Gastrocnemius medialis (tissue), 4 donors: Measurements from ENCODE around the gene CALM1. TPM values are rescaled to one million over a fixed set of nuclear protein-coding genes. Genes with fewer than 3 reads are reported as not detected.

Experiments
- ATAC-seq, 2 donors: fragments of 150-250 bp; one replicate each; pipeline ENCODE4 v1.9.1; 2016
- DNase-seq, 2 donors: peaks; one replicate each; pipeline ENCODE4 v3.0.0-alpha.2; 2019
- H3K27ac ChIP-seq, 4 donors: fragments of 200-600 bp; sonication (generic); 1 replicate in 1 of 4; 2 replicates in 3 of 4; pipeline ENCODE4 v1.5.1; 2016 to 2018; ENCODE audit warnings: mild to moderate bottlenecking in 2 of 4, moderate library complexity in 1 of 4
- H3K27me3 ChIP-seq, 3 donors: fragments of 200-600 bp; sonication (generic) in 2 of 3; 1 replicate in 1 of 3; 2 replicates in 2 of 3; pipeline versions ENCODE4 v1.5.1 to v1.6.0; 2016 to 2019; ENCODE audit warnings: mild to moderate bottlenecking in 1 of 3, moderate library complexity in 1 of 3
- H3K36me3 ChIP-seq, 2 donors: fragments of 200-600 bp; sonication (generic) in 1 of 2; one replicate each; pipeline ENCODE4 v1.5.1; 2017 to 2018
- H3K4me1 ChIP-seq, 2 donors: fragments of 200-600 bp; sonication (generic) in 1 of 2; one replicate each; pipeline ENCODE4 v1.5.1; 2016 to 2017; ENCODE audit warnings: mild to moderate bottlenecking in 2 of 2
- H3K4me3 ChIP-seq, 4 donors: fragments of 200-600 bp; sonication (generic) in 3 of 4; 1 replicate in 1 of 4; 2 replicates in 3 of 4; pipeline ENCODE4 v1.5.1; 2016 to 2019; ENCODE audit warnings: mild to moderate bottlenecking in 2 of 4
- H3K9me3 ChIP-seq, 3 donors: fragments of 200-600 bp; sonication (generic) in 2 of 3; 1 replicate in 1 of 3; 2 replicates in 2 of 3; pipeline ENCODE4 v1.5.1; 2016 to 2019
- CTCF ChIP-seq, 5 experiments: fragments of 450-650 bp in 3 of 5; fragments of 200-600 bp in 2 of 5; sonication (generic) in 2 of 5; IDR thresholded peaks in 4 of 5; conservative IDR thresholded peaks in 1 of 5; 1 replicate in 4 of 5; 2 replicates in 1 of 5; pipeline ENCODE4 v1.5.1; 2016 to 2019; ENCODE audit warnings: antibody characterized with exemption in 5 of 5, mild to moderate bottlenecking in 3 of 5, moderate library complexity in 3 of 5
- POLR2A ChIP-seq, 2 donors: fragments of 450-650 bp; IDR thresholded peaks; one replicate each; pipeline ENCODE4 v1.6.1; 2017; ENCODE audit warnings: antibody characterized with exemption in 2 of 2, mild to moderate bottlenecking in 2 of 2, moderate library complexity in 2 of 2
- in situ Hi-C, 4 donors: fragments of 200-750 bp; cut with MboI; loops; one replicate each; pipeline versions ENCODE4 v1.15.0 to v1.8.0; 2017; ENCODE audit warnings: low sequenced_read_pairs in 4 of 4
- intact Hi-C: fragments of 100-400 bp; cut with DNase I; formaldehyde crosslinking; loops from one replicate; pipeline ENCODE4 v1.15.1; 2023; ENCODE audit warnings: low total_unique reads
- total RNA-seq, 4 donors: library from RNA; depleted of rRNA; stranded (reverse); fragments of >200 nt; gene quantifications; one replicate each; pipeline versions ENCODE4 v1.1.0 to v1.2.3, GENCODE V29; 2016

CALM1 gene
- total RNA-seq, 4 donors from 2014 or later, result 466 to 1,278 (median 1,009) TPM

DNA sequence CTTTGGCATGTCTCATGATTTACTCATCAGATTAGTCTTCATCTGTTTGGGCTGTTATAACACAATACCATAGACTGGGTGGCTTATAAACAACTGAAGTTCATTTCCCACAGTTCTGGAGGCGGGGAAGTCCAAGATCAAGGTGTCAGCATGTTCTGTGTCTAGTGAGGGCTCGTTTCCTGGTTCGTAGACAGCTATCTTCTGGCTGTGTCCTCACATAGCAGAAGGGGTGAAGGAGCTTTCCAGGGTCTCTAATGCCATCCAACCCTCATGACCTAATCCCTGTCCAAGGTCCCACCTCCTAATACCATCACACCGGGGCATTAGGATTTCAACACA lies 34.3 kb upstream of the CALM1 start:
- no peak overlapping the region for H3K4me3 ChIP-seq
- H3K27me3 ChIP-seq, result no peaks in the 10 kb centered on the region
- H3K27ac ChIP-seq, result no peak overlapping the region
- in situ Hi-C loops, result no loop called here
- TF ChIP-seq POLR2A (IDR thresholded peaks at IDR 0.05), result no peak
- H3K36me3 ChIP-seq, result no peaks in the 10 kb centered on the region
- ATAC-seq (no peak), DNase-seq (no peak)
- H3K4me1 ChIP-seq, result no peaks in the 10 kb centered on the region
- no peaks in the 10 kb centered on the region for H3K9me3 ChIP-seq
- intact Hi-C loops, result no loop called here

GRCh38 chr14:90368946-90369721 lies 27.7 kb upstream of the CALM1 start:
- Histone ChIP-seq H3K27me3 (no peaks in the 10 kb centered on the region), H3K27ac (no peak overlapping the region), H3K4me1 (no peaks in the 10 kb centered on the region), H3K4me3 (no peak overlapping the region), H3K9me3 (no peaks in the 10 kb centered on the region), H3K36me3 (no peaks in the 10 kb centered on the region)
- in situ Hi-C loops, result no loop called here
- TF ChIP-seq POLR2A (IDR thresholded peaks at IDR 0.05) (no peak), CTCF (IDR thresholded peaks at IDR 0.05 in 4 of 5, conservative IDR thresholded peaks at IDR 0.05 in 1 of 5) (peak in 1 of 5 experiments; percentile 41)
- DNase-seq (no peak), ATAC-seq (peak in 1 of 2 donors; percentile 51)
- intact Hi-C loops, result no loop called here

GRCh38 chr14:90373887-90374286 lies 22.9 kb upstream of the CALM1 start:
- Histone ChIP-seq H3K9me3 (no peaks in the 10 kb centered on the region), H3K27ac (no peak overlapping the region), H3K4me1 (no peaks in the 10 kb centered on the region), H3K4me3 (no peak overlapping the region), H3K27me3 (no peaks in the 10 kb centered on the region), H3K36me3 (no peaks in the 10 kb centered on the region)
- DNase-seq (no peak), ATAC-seq (no peak)
- TF ChIP-seq CTCF (IDR thresholded peaks at IDR 0.05 in 4 of 5, conservative IDR thresholded peaks at IDR 0.05 in 1 of 5) (no peak), POLR2A (IDR thresholded peaks at IDR 0.05) (no peak)
- in situ Hi-C loops (no loop called here), intact Hi-C loops (no loop called here)

GRCh38 chr14:90374813-90375212 lies 22.0 kb upstream of the CALM1 start:
- intact Hi-C loops, result no loop called here

More at GRCh38 chr14:90374813-90375212, 22.0 kb upstream of the CALM1 start:
- no peak for DNase-seq
- TF ChIP-seq CTCF (IDR thresholded peaks at IDR 0.05 in 4 of 5, conservative IDR thresholded peaks at IDR 0.05 in 1 of 5) (no peak), POLR2A (IDR thresholded peaks at IDR 0.05) (no peak)
- no peak for ATAC-seq
- in situ Hi-C loops, result loop anchor here in 3 of 4 donors (25.0 kb wide), 3 partner anchors 687 to 1813 kb away; partner anchors contain the start of genes PTPN21 (in 1 of the 3), RPS6KA5 (in 1 of the 3) and ZC3H14 (in 1 of the 3)
- Histone ChIP-seq H3K36me3 (no peaks in the 10 kb centered on the region), H3K9me3 (no peaks in the 10 kb centered on the region), H3K27me3 (no peaks in the 10 kb centered on the region), H3K4me1 (no peaks in the 10 kb centered on the region), H3K4me3 (no peak overlapping the region), H3K27ac (no peak overlapping the region)
